GM13976 (cell line): ENCODE results near the gene ID1.

Experiments
- DNase-seq: peaks from one replicate; pipeline ENCODE4 v3.0.0; 2012; ENCODE audit warnings: low spot score
- in situ Hi-C: fragments of 300-500 bp; cut with MboI; formaldehyde crosslinking; loops from one replicate; pipeline ENCODE4 v1.12.0; 2022; ENCODE audit warnings: low sequenced_read_pairs, mixed read lengths, inconsistent platforms; ENCODE audit not compliant: unreplicated experiment
- TF ChIP-seq, protein P1 (sequence below): IDR thresholded peaks from 2 replicates; pipeline ENCODE4 v1.5.1; 2012; ENCODE audit warnings: borderline replicate concordance, mild to moderate bottlenecking; ENCODE audit not compliant: insufficient read depth; ENCODE audit errors: extremely low read depth, missing control alignments, control extremely low read depth

The ID1 gene

GRCh38 chr20:31565699-31566318 is 39.3 kb upstream of the ID1 start:
- no peak for DNase-seq
- TF ChIP-seq, protein P1, sequence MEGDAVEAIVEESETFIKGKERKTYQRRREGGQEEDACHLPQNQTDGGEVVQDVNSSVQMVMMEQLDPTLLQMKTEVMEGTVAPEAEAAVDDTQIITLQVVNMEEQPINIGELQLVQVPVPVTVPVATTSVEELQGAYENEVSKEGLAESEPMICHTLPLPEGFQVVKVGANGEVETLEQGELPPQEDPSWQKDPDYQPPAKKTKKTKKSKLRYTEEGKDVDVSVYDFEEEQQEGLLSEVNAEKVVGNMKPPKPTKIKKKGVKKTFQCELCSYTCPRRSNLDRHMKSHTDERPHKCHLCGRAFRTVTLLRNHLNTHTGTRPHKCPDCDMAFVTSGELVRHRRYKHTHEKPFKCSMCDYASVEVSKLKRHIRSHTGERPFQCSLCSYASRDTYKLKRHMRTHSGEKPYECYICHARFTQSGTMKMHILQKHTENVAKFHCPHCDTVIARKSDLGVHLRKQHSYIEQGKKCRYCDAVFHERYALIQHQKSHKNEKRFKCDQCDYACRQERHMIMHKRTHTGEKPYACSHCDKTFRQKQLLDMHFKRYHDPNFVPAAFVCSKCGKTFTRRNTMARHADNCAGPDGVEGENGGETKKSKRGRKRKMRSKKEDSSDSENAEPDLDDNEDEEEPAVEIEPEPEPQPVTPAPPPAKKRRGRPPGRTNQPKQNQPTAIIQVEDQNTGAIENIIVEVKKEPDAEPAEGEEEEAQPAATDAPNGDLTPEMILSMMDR = no peak
- in situ Hi-C loops = loop anchor here (5.0 kb wide), 1 partner anchor 46 kb away; no protein-coding TSS in a partner anchor

DNA sequence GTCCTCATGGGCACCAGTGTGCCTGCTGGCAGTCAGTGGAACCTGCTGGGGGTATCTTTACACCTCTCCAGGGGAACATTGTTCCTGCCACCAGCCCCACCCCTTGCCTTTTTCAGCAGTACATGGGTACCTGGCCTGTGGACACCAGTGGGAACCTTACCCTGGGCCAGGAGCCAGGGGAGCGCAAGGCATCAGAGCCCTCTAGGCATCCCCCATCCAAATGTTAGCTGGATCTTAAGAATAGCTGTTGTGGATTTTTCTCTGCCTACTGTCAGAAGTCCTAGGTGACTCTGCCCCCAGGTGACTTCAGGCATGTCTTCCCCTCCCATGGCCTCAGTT is 38.8 kb upstream of the ID1 start:
- DNase-seq = no peak
- in situ Hi-C loops = loop anchor here (5.0 kb wide), 1 partner anchor 46 kb away; no protein-coding TSS in a partner anchor
- TF ChIP-seq, protein P1 = no peak

GRCh38 chr20:31566658-31567379 is 38.3 kb upstream of the ID1 start:
- no peak for DNase-seq
- in situ Hi-C loops = loop anchor here (5.0 kb wide), 1 partner anchor 45 kb away; no protein-coding TSS in a partner anchor

GRCh38 chr20:31567380-31567720 is 37.7 kb upstream of the ID1 start:
- TF ChIP-seq, protein P1 = no peak
- in situ Hi-C loops = loop anchor here (5.0 kb wide), 1 partner anchor 45 kb away; no protein-coding TSS in a partner anchor
- no peak for DNase-seq

More at GRCh38 chr20:31566658-31567379, 38.3 kb upstream of the ID1 start:
- TF ChIP-seq, protein P1 = no peak

- in situ Hi-C loops = loop anchor here (5.0 kb wide), 1 partner anchor 44 kb away; no protein-coding TSS in a partner anchor
- TF ChIP-seq, protein P1 = no peak
- DNase-seq = no peak
These were observed 36.9 kb upstream of the ID1 start for GRCh38 chr20:31568041-31568731.

DNA sequence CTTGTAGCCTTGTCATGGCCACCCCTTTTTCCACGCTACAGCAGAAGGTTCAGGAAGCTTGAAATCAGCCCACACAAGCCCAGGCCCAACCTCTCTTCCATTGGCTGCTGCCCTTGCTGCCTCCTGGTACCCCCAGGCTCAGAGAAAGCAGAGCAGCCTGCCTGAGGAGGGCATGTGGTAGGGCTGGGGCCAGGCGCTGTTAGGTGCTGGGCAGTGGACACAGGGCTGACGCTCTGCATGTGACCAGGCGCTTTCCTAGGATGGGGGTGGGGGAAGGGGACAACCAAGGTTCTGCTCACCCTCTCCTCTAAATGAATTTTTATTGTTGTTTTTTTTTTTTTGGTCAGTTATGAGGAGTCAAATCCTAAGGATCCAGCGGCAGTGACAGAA is 36.3 kb upstream of the ID1 start:
- DNase-seq = no peak
- in situ Hi-C loops = loop anchor here (5.0 kb wide), 1 partner anchor 44 kb away; no protein-coding TSS in a partner anchor
- TF ChIP-seq, protein P1 = no peak
